Endothelial cell of umbilical vein (primary cell): ENCODE data around the gene DMRT1. TPM values are rescaled to one million over a fixed set of nuclear protein-coding genes. Genes with fewer than 3 reads are reported as not detected.

ENCODE experiments used
- BruUV-seq: library from RNA; stranded (reverse); fragments of 400-500 nt; replicated peaks from 2 replicates; lab custom pipeline; 2021; lab: Mats Ljungman, UMichigan
- CTCF ChIA-PET: fragments of 300-600, 350-600 bp; sonication (Branson Sonifier 250); formaldehyde crosslinking; loops from one replicate; lab custom pipeline; 2021; ENCODE audit warnings: antibody characterized with exemption, inconsistent platforms; lab: Charles Lee
- POLR2A ChIA-PET: fragments of 300-600, 350-600 bp; sonication (Branson Sonifier 250); formaldehyde crosslinking; loops from one replicate; lab custom pipeline; 2021; ENCODE audit warnings: antibody characterized with exemption, inconsistent platforms; lab: Charles Lee
- DNase-seq: peaks from one replicate; pipeline ENCODE4 v3.0.0-alpha.2; 2011; ENCODE audit warnings: low read depth, low spot score
- FAIRE-seq: peaks from 2 replicates; lab custom pipeline; 2011; peaks lifted over from hg19 to GRCh38; lab: Jason Lieb, UNC
- H2AFZ ChIP-seq: 2 replicates; pipeline ENCODE4 v1.6.0; 2012; ENCODE audit warnings: low read depth, low read length, control low read depth, inconsistent platforms
- H3K27ac ChIP-seq: 2 replicates; pipeline ENCODE4 v1.5.1; 2011; ENCODE audit warnings: low read depth, mild to moderate bottlenecking, control low read depth, low read length, moderate library complexity; ENCODE audit not compliant: insufficient read depth
- H3K27me3 ChIP-seq, 2 experiments: 2 replicates each; pipeline versions ENCODE4 v1.6.0 to v1.6.1; 2011; ENCODE audit warnings: low read length in 2 of 2, mixed read lengths in 1 of 2; ENCODE audit not compliant: control insufficient read depth in 2 of 2, insufficient read depth in 2 of 2
- H3K36me3 ChIP-seq, 2 experiments: 2 replicates in 1 of 2; 3 replicates in 1 of 2; pipeline ENCODE4 v1.5.1; 2011; ENCODE audit warnings: low read length in 2 of 2, mild to moderate bottlenecking in 1 of 2, moderate library complexity in 1 of 2; ENCODE audit not compliant: control insufficient read depth in 2 of 2, insufficient read depth in 2 of 2; ENCODE audit errors: extremely low read depth in 1 of 2
- H3K4me1 ChIP-seq: 3 replicates; pipeline ENCODE4 v1.5.1; 2011; ENCODE audit warnings: mild to moderate bottlenecking, low read length; ENCODE audit not compliant: control insufficient read depth, insufficient read depth; ENCODE audit errors: extremely low read depth
- H3K4me2 ChIP-seq: 2 replicates; pipeline ENCODE4 v1.6.1; 2011; ENCODE audit warnings: low read length, control low read depth, mixed read lengths; ENCODE audit not compliant: insufficient read depth
- H3K4me3 ChIP-seq, 3 experiments: fragments of 200-600 bp in 1 of 3; sonication (generic), shearing (Covaris generic) in 1 of 3; replicated peaks in 1 of 3; 2 replicates each; pipeline ENCODE4 v1.5.1; 2011 to 2016; ENCODE audit warnings: control low read depth in 3 of 3, low read length in 3 of 3, mild to moderate bottlenecking in 2 of 3, inconsistent platforms in 1 of 3, low read depth in 1 of 3, moderate library complexity in 1 of 3; ENCODE audit not compliant: insufficient read depth in 1 of 3
- H3K79me2 ChIP-seq: 2 replicates; pipeline ENCODE4 v1.6.0; 2012; ENCODE audit warnings: low read length, inconsistent platforms; ENCODE audit not compliant: control insufficient read depth, insufficient read depth
- H3K9ac ChIP-seq: replicated peaks from 2 replicates; pipeline ENCODE3; 2011; ENCODE audit warnings: low read length, control low read depth; ENCODE audit not compliant: insufficient read depth; ENCODE audit errors: extremely low read depth
- H3K9me1 ChIP-seq: replicated peaks from 3 replicates; pipeline ENCODE4 v1.6.0; 2011; ENCODE audit warnings: mild to moderate bottlenecking, low read length; ENCODE audit not compliant: control insufficient read depth, insufficient read depth; ENCODE audit errors: extremely low read depth
- H3K9me3 ChIP-seq: replicated peaks from 2 replicates; pipeline ENCODE4 v1.5.1; 2012; ENCODE audit warnings: low read length, inconsistent platforms; ENCODE audit not compliant: control insufficient read depth, insufficient read depth
- H4K20me1 ChIP-seq: replicated peaks from 2 replicates; pipeline ENCODE3; 2011; ENCODE audit warnings: mild to moderate bottlenecking, low read length; ENCODE audit not compliant: control insufficient read depth, insufficient read depth; ENCODE audit errors: extremely low read depth
- EZH2 ChIP-seq: IDR thresholded peaks from 2 replicates; pipeline ENCODE4 v1.6.1; 2012; ENCODE audit warnings: borderline replicate concordance, low read depth, mild to moderate bottlenecking, moderate library complexity, low read length, inconsistent platforms; ENCODE audit not compliant: severe bottlenecking
- GATA2 ChIP-seq: IDR thresholded peaks from 2 replicates; pipeline ENCODE4 v1.7.0; 2011; ENCODE audit warnings: low read depth, mild to moderate bottlenecking, moderate library complexity, mixed read lengths, low read length; ENCODE audit not compliant: insufficient read length, insufficient read depth
- MYC ChIP-seq: IDR thresholded peaks from one replicate; pipeline ENCODE4 v1.6.1; 2011; ENCODE audit warnings: mild to moderate bottlenecking, low read depth, low read length
- POLR2A ChIP-seq: IDR thresholded peaks from 2 replicates; pipeline ENCODE4 v1.6.1; 2012; ENCODE audit warnings: low read depth, mild to moderate bottlenecking, control low read depth, low read length
- dilution Hi-C: fragments of 300-500 bp; cut with MboI; formaldehyde crosslinking; loops from one replicate; pipeline ENCODE4 v1.15.0; 2019; ENCODE audit warnings: low sequenced_read_pairs; ENCODE audit not compliant: extremely low pct_ligation_motif_present
- intact Hi-C: fragments of 100-400 bp; cut with micrococcal nuclease; formaldehyde crosslinking; loops from one replicate; pipeline ENCODE4 v1.10.0; 2022
- polyA plus RNA-seq, 4 experiments: library from polyadenylated mRNA; depleted of rRNA in 3 of 4; stranded (reverse) in 3 of 4; unstranded in 1 of 4; fragments of >200 nt; gene quantifications; 2 replicates each; pipeline versions ENCODE4 v1.2.1 to v1.2.3, GENCODE V29; 2011 to 2012; ENCODE audit warnings: missing spikeins in 1 of 4
- total RNA-seq: library from RNA; stranded (reverse); gene quantifications from 2 replicates; pipeline ENCODE4 v1.2.3, GENCODE V29; 2021
- TF ChIP-seq, protein P1 (sequence below), 2 donors: IDR thresholded peaks; 1 replicate in 1 of 2; 2 replicates in 1 of 2; pipeline ENCODE4 v1.5.1; 2011; ENCODE audit warnings: low read length in 2 of 2, mild to moderate bottlenecking in 2 of 2, moderate library complexity in 2 of 2, control low read depth in 1 of 2, inconsistent platforms in 1 of 2, low read depth in 1 of 2; ENCODE audit not compliant: insufficient read depth in 1 of 2; ENCODE audit errors: extremely low read depth in 1 of 2
- TF ChIP-seq, protein P2 (sequence below): IDR thresholded peaks from 2 replicates; pipeline ENCODE4 v1.6.1; 2011; ENCODE audit not compliant: insufficient read depth, insufficient read length

Gene DMRT1
- total and polyA plus RNA-seq, 2 donors (not counting 3 experiments of a cell fraction or from before 2014, with no cell fraction given) = 0.08 to 0.20 TPM

- no TSS peak for BruUV-seq
- Histone ChIP-seq H3K9me1 (no peaks in the 10 kb centered on the region), H3K4me2 (no peak overlapping the region), H3K27me3 (peaks cover 81 to 96% of the 10 kb centered on the region in 2 experiments), H2AFZ (no peak overlapping the region), H3K36me3 (no peaks in the 10 kb centered on the region), H4K20me1 (no peaks in the 10 kb centered on the region), H3K4me3 (no peak overlapping the region), H3K4me1 (no peaks in the 10 kb centered on the region), H3K9ac (no peak overlapping the region), H3K27ac (no peak overlapping the region), H3K9me3 (no peaks in the 10 kb centered on the region), H3K79me2 (no peaks in the 10 kb centered on the region)
- dilution Hi-C loops (no loop called here), intact Hi-C loops (no loop called here)
- no peak for TF ChIP-seq POLR2A
- TF ChIP-seq EZH2 = peak; percentile 4
- TF ChIP-seq GATA2 = no peak
- ChIA-PET CTCF (interaction anchor here (1.2 to 2.3 kb wide), 4 partner anchors 27 to 81 kb away, joined by 3 to 5 read pairs (median 3); no protein-coding TSS in a partner anchor), POLR2A (no interaction called here)
- no peak for FAIRE-seq
- no peak for DNase-seq
Measured at GRCh38 chr9:977838-978830, 136.6 kb downstream of the DMRT1 start.

DNA sequence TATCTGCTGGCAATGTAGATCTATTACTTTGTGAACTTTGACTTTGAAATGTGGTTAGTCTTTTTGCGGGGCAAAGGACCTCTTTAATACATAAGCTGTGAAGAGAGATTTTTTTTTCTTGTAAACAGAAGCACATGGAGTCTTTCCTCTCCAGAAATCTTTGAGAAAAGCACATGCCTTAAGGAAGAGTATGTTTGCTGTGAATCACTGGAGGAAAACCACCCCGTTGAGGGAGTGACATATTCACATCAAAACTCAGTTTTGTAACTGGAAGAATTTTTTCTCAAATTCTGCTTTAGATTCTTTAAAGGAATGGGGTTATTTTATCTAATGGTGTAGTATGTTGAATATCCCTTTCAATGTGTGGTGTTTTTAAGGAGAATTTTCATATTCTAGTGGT, 138.5 kb downstream of the DMRT1 start:
- POLR2A ChIA-PET = no interaction called here
- Histone ChIP-seq H3K36me3 (no peaks in the 10 kb centered on the region), H3K9me3 (no peaks in the 10 kb centered on the region), H3K79me2 (no peaks in the 10 kb centered on the region), H3K27ac (no peak overlapping the region), H3K9ac (no peak overlapping the region), H3K9me1 (no peaks in the 10 kb centered on the region), H3K4me2 (no peak overlapping the region), H3K4me1 (no peaks in the 10 kb centered on the region), H3K27me3 (peaks cover 63 to 83% of the 10 kb centered on the region in 2 experiments), H4K20me1 (no peaks in the 10 kb centered on the region), H3K4me3 (no peak overlapping the region), H2AFZ (no peak overlapping the region)
- no TSS peak for BruUV-seq
- CTCF ChIA-PET = interaction anchor here (2.0 kb wide), 1 partner anchor 29 kb away, joined by 9 read pairs; no protein-coding TSS in a partner anchor
- dilution Hi-C loops = no loop called here
- FAIRE-seq (no peak), DNase-seq (no peak)
- TF ChIP-seq EZH2 (no peak), MYC (no peak), GATA2 (no peak), POLR2A (no peak)
- TF ChIP-seq, protein P1, sequence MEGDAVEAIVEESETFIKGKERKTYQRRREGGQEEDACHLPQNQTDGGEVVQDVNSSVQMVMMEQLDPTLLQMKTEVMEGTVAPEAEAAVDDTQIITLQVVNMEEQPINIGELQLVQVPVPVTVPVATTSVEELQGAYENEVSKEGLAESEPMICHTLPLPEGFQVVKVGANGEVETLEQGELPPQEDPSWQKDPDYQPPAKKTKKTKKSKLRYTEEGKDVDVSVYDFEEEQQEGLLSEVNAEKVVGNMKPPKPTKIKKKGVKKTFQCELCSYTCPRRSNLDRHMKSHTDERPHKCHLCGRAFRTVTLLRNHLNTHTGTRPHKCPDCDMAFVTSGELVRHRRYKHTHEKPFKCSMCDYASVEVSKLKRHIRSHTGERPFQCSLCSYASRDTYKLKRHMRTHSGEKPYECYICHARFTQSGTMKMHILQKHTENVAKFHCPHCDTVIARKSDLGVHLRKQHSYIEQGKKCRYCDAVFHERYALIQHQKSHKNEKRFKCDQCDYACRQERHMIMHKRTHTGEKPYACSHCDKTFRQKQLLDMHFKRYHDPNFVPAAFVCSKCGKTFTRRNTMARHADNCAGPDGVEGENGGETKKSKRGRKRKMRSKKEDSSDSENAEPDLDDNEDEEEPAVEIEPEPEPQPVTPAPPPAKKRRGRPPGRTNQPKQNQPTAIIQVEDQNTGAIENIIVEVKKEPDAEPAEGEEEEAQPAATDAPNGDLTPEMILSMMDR (IDR thresholded peaks at IDR 0.05; ENCODE audit: extremely low read depth in 1 of 2, insufficient read depth in 1 of 2, low read depth in 1 of 2, low read length in 2 of 2) = no peak
- TF ChIP-seq, protein P2, sequence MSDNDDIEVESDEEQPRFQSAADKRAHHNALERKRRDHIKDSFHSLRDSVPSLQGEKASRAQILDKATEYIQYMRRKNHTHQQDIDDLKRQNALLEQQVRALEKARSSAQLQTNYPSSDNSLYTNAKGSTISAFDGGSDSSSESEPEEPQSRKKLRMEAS = no peak
- intact Hi-C loops = no loop called here
